GM12875 (cell line): ENCODE data around the gene KIRREL1.

Experiments
- H3K4me3 ChIP-seq: one replicate; pipeline ENCODE4 v1.5.1; 2011; ENCODE audit warnings: low read depth, low read length, control low read depth
- TF ChIP-seq, protein P1 (sequence below): IDR thresholded peaks from 2 replicates; pipeline ENCODE4 v1.5.1; 2011; ENCODE audit warnings: low read depth, mild to moderate bottlenecking, control low read depth, inconsistent platforms, low read length, moderate library complexity, borderline replicate concordance; ENCODE audit not compliant: insufficient read depth

Gene KIRREL1

GRCh38 chr1:158071138-158071537, 77.7 kb downstream of the KIRREL1 start:
- TF ChIP-seq, protein P1, sequence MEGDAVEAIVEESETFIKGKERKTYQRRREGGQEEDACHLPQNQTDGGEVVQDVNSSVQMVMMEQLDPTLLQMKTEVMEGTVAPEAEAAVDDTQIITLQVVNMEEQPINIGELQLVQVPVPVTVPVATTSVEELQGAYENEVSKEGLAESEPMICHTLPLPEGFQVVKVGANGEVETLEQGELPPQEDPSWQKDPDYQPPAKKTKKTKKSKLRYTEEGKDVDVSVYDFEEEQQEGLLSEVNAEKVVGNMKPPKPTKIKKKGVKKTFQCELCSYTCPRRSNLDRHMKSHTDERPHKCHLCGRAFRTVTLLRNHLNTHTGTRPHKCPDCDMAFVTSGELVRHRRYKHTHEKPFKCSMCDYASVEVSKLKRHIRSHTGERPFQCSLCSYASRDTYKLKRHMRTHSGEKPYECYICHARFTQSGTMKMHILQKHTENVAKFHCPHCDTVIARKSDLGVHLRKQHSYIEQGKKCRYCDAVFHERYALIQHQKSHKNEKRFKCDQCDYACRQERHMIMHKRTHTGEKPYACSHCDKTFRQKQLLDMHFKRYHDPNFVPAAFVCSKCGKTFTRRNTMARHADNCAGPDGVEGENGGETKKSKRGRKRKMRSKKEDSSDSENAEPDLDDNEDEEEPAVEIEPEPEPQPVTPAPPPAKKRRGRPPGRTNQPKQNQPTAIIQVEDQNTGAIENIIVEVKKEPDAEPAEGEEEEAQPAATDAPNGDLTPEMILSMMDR = no peak
- H3K4me3 ChIP-seq = no peak overlapping the region

DNA sequence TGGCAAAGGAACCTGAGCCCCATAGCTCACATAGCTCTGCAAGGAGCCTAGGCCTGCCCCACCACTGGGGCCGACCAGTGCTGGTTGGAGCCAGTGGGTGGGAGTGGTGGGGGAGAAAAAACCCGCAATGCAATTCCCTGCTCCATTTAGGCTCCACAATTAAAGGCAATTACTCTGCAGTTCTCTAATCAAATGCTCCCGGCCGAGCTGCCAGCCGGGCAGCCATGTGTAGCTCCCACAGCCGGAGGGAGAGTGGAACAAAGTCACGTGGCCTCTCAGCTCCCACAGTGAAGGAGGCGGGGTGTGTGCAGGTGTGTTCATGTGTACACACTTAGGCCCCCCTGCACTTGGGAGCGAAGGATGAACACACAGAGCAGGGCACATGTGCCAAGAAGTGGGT, 81.6 kb downstream of the KIRREL1 start:
- TF ChIP-seq, protein P1 = no peak
- no peak overlapping the region for H3K4me3 ChIP-seq

GRCh38 chr1:158076441-158076840, 83.0 kb downstream of the KIRREL1 start:
- TF ChIP-seq, protein P1 = no peak
- H3K4me3 ChIP-seq = no peak overlapping the region

GRCh38 chr1:158077411-158078256, 84.2 kb downstream of the KIRREL1 start:
- no peak overlapping the region for H3K4me3 ChIP-seq
- TF ChIP-seq, protein P1 = no peak

GRCh38 chr1:158078569-158079080, 85.2 kb downstream of the KIRREL1 start:
- H3K4me3 ChIP-seq = no peak overlapping the region
- TF ChIP-seq, protein P1 = no peak

- H3K4me3 ChIP-seq = no peak overlapping the region
Measured at GRCh38 chr1:158080066-158080465, 86.6 kb downstream of the KIRREL1 start.

More at GRCh38 chr1:158080066-158080465, 86.6 kb downstream of the KIRREL1 start:
- TF ChIP-seq, protein P1 = no peak
